DMS114 treated with DMSO at 0.1 percent for 48 hours (cell line): ENCODE results near the gene MSX2.

ENCODE experiments used
- DNase-seq: peaks from one replicate; lab custom pipeline; 2025; ENCODE audit not compliant: unreplicated experiment; lab: John Stamatoyannopoulos, UW

The MSX2 gene

GRCh38 chr5:174724484-174725260 is at the start of gene MSX2:
Gene MSX2 (plus strand): TSS chr5:174724582. CDS start chr5:174724660, 78 bp downstream.
- DNase-seq: peak; percentile 87

DNA sequence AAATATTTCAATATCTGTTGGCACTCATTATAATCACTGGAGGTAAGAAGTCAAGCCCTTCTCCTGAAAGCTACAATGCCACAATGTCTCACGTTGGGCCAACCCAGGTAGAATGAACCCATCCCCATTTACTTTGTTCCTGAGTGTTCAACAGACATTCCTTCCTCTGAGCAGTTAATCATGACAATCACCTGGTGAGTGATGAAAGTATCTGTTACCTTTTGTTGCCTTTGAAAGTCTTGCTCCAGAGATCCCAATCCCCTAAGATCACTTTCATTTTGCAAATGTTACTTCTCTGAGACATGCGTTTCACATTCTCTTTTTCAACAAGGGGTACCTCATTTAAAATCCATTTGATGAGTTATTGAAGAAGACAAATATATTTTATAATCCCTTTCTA is 49.3 kb upstream of the MSX2 start:
- DNase-seq: no peak

DNA sequence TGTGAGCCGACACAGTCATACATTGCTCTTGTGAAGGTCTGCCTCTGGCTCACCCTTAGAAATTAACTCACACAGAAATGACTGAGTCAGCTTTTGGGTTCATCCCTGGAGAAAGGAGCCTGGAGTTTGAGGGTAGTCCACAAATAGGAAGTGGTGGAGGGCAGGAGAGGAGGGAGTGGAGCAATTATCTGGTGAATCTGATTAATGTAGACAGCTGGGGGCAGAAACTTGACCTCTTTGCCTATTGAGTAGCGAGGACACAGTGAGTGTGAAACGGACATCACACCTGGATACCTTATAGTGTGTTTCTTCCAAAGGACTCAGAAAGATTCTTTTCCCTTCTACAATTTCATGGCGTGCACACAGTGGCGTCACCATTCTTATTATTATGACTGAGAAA is 48.5 kb upstream of the MSX2 start:
- no peak for DNase-seq

DNA sequence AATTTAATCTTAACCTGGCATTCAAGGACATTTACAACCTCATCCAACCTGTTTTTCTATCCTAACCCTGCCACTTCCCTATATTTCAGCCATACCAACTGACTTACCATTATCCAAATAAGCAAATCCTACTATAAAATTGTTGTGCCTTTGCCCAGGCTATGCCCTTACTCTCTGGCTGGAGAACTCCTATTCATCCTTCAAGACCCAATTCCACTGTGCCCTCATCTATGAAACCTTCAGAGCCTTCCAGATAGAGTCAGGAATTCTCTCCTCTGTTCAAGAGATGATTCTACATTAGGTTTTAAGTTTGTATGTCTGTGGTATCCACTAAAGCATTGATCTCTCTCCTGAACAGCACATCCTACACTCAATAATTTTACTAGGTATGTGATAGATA is 46.3 kb upstream of the MSX2 start:
- no peak for DNase-seq

DNA sequence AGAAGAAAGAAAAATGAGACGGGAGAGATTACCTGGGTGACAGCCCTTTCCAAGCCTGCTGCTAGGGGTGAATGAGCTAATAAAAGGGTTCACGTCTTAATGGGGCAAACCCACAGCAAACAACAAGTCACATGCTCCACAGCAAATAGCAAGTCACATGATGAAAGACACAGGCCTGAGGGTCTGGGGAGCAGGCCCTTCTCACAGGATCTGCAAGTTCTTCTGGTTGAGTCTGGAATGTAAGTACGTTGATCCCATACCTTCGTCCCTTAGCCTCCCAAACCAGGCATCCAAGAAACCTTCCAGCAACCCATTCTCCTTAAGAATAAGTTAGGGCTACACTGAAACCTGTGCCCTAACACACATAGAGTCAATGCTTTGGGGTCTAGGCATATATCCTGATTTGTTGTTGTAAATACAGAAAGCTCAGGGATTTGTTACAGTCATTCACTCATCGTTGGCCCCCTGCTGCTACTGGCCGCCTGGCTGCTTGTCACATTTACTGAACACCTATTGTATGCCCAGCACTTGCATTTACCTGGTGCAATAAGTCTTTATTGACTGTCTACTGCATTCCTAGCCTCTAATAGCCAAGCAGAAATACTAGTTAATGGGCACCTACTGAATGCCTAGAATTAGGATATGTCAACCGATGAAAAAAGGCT is 43.3 kb upstream of the MSX2 start:
- DNase-seq: no peak

DNA sequence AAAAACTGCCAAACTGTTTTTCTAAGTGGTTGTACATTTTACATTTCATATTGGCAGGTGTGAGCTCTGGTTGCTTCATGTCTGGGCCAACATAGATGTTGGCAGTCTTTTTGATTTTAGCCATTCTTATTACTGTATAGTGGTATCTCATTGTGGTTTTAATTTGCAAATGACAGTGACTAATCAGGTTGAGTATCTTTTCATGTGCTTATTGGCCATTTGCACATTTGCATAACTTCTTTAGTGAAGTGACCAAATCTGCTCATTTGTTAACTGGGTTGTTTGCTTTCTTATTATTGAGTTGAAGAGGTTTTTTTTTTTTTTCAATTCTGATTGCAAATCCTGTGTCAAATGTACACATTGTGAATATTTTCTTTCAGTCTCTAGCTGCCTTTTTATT is 36.9 kb upstream of the MSX2 start:
- no peak for DNase-seq

DNA sequence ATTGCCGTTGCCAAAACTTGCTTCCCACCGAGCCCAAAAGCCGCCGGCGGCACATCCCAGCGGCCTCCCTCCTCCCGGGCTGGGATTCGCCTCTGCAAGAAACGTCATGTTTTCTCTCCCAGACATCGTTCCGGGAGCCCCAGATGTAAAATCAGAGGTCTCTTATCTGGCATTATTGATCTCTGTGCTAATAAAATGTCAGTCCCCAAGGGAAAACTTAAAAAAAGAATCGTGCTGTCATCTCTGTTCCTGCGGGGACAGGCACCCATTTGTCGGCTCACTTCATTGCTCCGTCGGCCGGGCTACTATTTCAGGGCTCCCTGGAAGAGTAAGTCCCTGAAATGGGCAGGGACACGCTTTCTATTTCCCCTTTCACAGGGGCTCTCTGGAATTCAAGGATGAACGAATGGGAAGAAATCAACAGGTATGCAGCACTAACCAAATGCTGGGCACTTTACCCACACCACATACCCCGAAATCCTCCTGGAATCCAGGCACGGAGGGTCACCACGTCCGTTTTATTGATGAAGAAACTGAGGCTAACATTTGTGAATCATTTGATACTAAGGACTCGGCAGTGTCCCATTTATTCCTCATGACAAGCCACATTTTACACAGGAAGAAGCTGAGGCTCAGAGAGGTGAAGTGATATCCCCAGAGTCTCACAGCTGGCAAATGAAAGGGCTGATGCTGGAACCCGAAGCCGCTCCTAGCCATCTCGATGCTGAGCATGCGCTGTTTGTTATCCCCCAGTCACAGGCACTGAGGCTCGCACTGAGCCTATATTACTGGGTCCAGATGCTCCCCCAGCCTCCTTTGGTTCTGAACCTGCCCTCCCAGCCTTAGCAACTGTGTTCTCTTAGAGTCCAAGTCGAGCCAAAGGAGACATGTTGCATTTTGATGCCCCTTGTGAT is 35.7 kb upstream of the MSX2 start:
- DNase-seq: no peak

DNA sequence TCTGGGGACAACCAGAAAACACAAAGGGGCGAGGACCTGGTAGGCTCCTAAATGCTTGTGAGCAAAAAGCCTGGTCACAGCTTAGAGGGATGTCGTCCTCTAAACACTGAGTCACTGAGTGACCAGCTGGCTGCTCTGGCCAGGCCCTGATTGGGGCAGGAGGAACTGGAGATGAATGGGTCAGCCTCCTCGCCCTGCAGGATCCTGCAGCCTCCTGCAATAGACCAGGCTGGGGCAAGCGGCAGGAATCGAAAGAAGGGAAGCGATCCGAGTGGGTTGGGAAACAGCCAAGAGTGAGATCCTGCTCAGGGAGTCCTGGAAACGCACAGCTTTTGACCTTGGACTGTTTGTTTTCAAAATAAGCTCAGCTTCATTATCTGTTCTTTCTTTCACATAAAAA is 34.1 kb upstream of the MSX2 start:
- DNase-seq: no peak

DNA sequence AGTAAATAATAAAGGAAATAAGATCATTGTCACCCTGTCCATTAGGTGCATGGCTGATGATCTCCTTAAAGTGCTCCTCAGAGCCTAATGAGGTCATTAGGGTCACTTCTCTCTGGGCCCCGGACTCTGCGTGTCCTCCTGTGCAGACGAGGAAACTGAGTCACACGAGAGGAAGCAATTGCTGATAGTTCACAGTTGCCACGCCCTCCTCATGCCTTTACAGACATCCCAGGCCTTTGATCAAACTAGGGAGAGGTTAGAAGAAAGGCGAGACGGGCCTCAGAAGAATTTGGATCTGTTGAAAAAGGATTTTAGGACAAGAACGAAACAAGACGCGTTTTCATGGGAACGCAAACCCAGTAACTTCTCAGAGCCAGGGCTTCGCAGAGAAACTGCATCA is 32.0 kb upstream of the MSX2 start:
- DNase-seq: no peak

- no peak for DNase-seq
These were observed 31.4 kb upstream of the MSX2 start for GRCh38 chr5:174692982-174693422.

DNA sequence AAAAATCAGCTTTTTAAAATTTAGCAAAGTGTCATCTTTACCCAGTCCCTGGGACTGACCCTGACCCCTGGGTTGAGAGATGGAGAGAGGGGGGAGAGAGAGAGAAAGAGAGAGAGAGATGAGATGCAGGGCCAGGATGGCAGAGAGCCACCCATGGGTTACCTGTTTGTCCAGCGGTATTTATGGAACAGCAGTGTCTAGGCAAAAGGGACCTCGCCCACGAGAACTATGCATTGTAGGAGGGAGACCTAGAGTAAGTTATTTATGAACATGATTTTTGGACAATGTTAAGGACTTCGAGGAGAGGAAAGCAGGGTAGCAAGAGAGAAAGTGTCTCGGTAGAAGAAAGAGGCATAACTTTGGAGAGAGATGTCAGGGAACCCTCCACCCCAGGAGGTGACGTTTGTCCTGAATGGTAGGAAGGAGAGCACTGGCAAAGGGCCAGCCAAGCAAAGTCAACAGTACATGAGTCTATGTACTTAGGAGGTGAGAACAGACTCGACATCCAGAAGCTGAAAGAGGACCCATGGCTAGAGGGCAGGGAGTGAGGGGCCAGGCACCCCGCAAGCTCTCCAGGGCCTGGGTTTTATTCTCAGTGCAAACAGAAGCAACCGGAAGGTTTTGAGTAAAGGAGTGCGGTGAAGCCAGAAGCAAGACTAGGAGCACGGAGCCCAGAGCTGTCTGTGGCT is 30.5 kb upstream of the MSX2 start:
- DNase-seq: no peak

GRCh38 chr5:174694611-174695010 is 29.8 kb upstream of the MSX2 start:
- DNase-seq: no peak

DNA sequence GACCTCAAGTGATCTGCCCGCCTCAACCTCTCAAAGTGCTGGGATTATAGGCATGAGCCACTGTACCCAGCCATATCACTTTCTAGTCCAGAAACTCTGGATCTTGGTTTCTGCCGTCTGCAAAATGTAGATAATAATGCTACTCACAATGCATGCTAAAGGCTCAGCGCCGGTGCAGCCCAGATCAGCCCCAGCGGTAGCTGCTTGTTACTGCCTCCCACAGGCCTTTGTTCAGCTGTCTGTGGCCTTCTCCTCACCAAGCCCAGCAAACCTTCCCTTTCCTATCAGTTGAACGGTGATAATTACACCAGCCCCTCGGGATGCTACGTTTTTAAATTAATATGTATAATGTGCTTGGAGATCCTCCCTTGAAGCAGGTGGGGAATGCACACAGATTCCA is 26.2 kb upstream of the MSX2 start:
- DNase-seq: no peak

GRCh38 chr5:174699131-174699530 is 25.3 kb upstream of the MSX2 start:
- DNase-seq: no peak

DNA sequence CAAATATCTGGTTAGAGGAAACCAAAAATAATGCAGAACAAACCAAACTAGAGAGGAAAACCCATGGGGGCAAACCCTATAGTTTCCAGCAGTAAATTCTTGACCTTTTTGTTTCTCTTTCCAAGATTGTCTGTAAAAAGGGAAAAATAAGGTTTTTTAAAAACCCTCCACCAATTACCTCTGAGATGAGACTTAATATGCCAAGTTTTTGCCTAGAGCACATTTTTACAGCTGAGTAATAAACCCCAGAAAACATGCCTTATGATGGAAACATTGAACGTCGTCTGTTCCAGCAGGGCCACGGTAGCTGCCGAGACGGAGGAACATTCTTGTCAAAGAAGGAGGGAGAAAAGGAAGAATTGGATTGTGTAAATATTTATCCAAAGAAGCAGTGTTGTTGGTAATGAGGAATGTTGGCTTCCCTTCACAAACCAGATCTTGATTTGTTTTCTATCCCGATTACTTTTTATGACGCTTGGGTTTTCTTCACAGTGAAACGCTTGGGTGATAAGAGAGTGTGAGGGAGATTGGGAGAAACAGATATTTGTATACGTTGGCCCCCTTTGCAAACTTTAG is 17.3 kb upstream of the MSX2 start:
- DNase-seq: no peak

DNA sequence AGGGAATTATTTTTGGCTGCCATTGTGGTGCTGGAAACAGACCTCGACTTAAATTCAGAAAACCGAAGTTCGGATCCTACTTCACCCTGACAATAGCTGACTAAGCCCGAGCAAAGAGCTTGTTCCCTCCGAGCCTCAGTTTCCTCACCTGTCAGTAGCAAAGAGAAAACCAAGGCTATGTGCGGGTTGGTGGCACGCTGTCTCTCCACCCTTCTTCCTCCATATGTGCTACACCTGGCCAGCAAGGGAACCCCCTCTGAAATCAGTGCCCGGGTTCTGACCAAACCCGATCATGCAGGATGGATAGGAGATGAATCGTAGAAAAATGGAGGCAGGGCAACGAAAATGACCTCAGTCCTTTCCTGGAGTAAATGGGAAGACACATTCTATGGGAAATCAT is 16.7 kb upstream of the MSX2 start:
- DNase-seq: no peak

DNA sequence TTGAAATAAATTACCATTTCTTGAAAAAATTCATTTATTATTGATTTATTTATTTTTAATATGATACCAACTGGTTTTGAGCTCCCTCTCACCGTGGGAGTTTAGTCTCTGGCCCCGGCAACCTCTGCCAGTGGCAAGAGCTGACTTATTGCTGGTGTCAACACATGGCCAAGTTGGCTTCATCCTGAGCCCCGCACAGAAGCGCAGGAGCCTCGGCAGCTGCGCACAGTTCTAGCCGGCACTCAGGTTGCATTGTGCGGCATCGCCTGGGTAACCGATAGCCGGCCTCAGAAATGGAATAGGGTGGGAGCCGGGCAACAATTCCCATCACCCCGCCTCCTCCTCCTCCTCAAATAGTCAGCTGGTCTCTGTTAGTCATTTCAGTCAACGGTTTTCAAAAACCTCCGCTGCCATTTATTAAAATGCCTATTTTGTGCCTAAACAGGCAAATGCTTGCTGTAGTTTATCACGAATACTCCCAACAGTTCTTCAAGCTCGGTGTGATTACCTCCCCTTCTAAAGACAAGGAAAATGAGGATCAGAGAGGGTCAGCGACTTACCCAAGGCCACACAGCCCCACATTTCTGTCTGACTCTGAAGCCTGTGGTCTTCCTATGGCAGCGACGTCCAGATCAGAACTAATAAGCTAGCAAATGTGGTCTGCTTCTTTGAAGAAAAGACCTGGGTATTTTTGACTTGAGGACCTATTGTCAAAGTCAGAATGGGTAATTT is 15.7 kb upstream of the MSX2 start:
- DNase-seq: no peak

DNA sequence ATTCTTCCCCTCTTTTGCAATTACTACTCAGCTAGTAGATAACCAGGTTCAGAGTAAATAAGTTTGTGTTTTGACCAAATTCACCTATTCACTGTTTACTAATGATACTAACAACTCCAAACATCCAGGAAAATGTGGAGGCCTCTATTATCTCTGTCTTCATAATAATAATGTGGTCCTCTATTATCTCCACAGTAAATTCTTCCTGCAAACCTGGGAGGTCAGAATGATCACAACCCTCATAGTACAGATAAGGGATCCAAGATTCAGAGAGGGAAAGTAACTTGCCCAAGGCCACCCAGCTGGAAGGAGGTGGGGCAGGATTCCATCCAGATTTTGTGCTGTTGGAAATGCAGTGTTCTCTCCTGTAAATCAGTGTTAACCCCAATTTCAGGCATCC is 9.6 kb upstream of the MSX2 start:
- no peak for DNase-seq

DNA sequence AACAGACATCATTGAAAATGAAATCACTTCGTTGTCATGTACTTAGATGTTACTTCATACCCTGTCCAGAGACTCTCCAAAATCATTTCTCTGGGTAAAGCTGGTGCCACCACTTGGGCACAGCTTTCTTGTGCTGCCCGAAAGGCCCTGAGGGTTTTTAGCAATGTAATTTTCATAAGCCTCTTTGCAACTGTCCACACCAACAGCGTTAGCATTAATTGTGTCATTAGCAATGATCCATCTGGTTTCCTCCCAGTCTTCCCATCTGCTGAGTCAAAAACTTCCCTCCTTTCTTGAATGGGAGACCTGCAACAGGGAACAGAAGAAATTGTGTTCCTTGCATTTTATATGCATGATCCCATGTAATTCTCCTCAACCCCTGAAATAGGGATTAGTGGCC is 8.6 kb upstream of the MSX2 start:
- no peak for DNase-seq

- DNase-seq: no peak
These were observed 6.4 kb upstream of the MSX2 start for GRCh38 chr5:174717826-174718455.
